HL-60 (cell line): ENCODE results near the gene SNX18.

ENCODE experiments used
- GABPA ChIP-seq: IDR thresholded peaks from 2 replicates; pipeline ENCODE4 v1.6.1; 2012; ENCODE audit warnings: low read depth
- POLR2AphosphoS5 ChIP-seq: IDR thresholded peaks from 2 replicates; pipeline ENCODE4 v1.6.1; 2012; ENCODE audit warnings: low read depth
- TF ChIP-seq, protein P1 (sequence below): IDR thresholded peaks from one replicate; pipeline ENCODE4 v1.5.1; 2011; ENCODE audit warnings: low read length, control low read depth, inconsistent platforms; ENCODE audit not compliant: insufficient read depth
- TF ChIP-seq, protein P2 (sequence below): IDR thresholded peaks from 2 replicates; pipeline ENCODE4 v1.6.1; 2012; ENCODE audit warnings: low read depth; ENCODE audit not compliant: insufficient replicate concordance

- no peak for TF ChIP-seq POLR2AphosphoS5
- TF ChIP-seq, protein P1, sequence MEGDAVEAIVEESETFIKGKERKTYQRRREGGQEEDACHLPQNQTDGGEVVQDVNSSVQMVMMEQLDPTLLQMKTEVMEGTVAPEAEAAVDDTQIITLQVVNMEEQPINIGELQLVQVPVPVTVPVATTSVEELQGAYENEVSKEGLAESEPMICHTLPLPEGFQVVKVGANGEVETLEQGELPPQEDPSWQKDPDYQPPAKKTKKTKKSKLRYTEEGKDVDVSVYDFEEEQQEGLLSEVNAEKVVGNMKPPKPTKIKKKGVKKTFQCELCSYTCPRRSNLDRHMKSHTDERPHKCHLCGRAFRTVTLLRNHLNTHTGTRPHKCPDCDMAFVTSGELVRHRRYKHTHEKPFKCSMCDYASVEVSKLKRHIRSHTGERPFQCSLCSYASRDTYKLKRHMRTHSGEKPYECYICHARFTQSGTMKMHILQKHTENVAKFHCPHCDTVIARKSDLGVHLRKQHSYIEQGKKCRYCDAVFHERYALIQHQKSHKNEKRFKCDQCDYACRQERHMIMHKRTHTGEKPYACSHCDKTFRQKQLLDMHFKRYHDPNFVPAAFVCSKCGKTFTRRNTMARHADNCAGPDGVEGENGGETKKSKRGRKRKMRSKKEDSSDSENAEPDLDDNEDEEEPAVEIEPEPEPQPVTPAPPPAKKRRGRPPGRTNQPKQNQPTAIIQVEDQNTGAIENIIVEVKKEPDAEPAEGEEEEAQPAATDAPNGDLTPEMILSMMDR, result no peak
- TF ChIP-seq, protein P2, sequence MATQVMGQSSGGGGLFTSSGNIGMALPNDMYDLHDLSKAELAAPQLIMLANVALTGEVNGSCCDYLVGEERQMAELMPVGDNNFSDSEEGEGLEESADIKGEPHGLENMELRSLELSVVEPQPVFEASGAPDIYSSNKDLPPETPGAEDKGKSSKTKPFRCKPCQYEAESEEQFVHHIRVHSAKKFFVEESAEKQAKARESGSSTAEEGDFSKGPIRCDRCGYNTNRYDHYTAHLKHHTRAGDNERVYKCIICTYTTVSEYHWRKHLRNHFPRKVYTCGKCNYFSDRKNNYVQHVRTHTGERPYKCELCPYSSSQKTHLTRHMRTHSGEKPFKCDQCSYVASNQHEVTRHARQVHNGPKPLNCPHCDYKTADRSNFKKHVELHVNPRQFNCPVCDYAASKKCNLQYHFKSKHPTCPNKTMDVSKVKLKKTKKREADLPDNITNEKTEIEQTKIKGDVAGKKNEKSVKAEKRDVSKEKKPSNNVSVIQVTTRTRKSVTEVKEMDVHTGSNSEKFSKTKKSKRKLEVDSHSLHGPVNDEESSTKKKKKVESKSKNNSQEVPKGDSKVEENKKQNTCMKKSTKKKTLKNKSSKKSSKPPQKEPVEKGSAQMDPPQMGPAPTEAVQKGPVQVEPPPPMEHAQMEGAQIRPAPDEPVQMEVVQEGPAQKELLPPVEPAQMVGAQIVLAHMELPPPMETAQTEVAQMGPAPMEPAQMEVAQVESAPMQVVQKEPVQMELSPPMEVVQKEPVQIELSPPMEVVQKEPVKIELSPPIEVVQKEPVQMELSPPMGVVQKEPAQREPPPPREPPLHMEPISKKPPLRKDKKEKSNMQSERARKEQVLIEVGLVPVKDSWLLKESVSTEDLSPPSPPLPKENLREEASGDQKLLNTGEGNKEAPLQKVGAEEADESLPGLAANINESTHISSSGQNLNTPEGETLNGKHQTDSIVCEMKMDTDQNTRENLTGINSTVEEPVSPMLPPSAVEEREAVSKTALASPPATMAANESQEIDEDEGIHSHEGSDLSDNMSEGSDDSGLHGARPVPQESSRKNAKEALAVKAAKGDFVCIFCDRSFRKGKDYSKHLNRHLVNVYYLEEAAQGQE, result no peak
- no peak for TF ChIP-seq GABPA
Observed at GRCh38 chr5:54477941-54478478, 39.5 kb upstream of the SNX18 start.
